Caco-2 (cell line): ENCODE measurements around the gene MYO5C. TPM values are rescaled to one million over a fixed set of nuclear protein-coding genes. Genes with fewer than 3 reads are reported as not detected.

Experiments used
- BruUV-seq: library from RNA; stranded (reverse); fragments of 400-500 nt; replicated peaks from 2 replicates; lab custom pipeline; 2021; lab: Mats Ljungman, UMichigan
- CTCF ChIA-PET: fragments of 300-600 bp; sonication (Branson Sonifier 250); formaldehyde crosslinking; loops from one replicate; lab custom pipeline; 2022; ENCODE audit warnings: antibody characterized with exemption; lab: Charles Lee
- POLR2A ChIA-PET: fragments of 300-600 bp; sonication (Branson Sonifier 250); formaldehyde crosslinking; loops from one replicate; lab custom pipeline; 2022; ENCODE audit warnings: antibody characterized with exemption; lab: Charles Lee
- DNase-seq, 2 experiments: peaks; one replicate each; pipeline versions ENCODE4 v3.0.0 to v3.0.0-alpha.2; 2020 to 2022
- H3K27me3 ChIP-seq: replicated peaks from 2 replicates; pipeline ENCODE4 v1.6.0; 2011; ENCODE audit warnings: low read length; ENCODE audit not compliant: control insufficient read depth, insufficient read depth
- H3K36me3 ChIP-seq: 2 replicates; pipeline ENCODE4 v1.5.1; 2011; ENCODE audit warnings: low read length; ENCODE audit not compliant: control insufficient read depth, insufficient read depth
- H3K4me1 ChIP-seq: fragments of 250-450 bp; sonication (Bioruptor Pico); 2 replicates; pipeline ENCODE4 v1.5.1; 2020; ENCODE audit warnings: mild to moderate bottlenecking
- H3K4me3 ChIP-seq: 2 replicates; pipeline ENCODE4 v1.5.1; 2011; ENCODE audit warnings: low read depth, mild to moderate bottlenecking, control low read depth, low read length
- H3K9me3 ChIP-seq: fragments of 250-450 bp; sonication (Bioruptor Pico); 2 replicates; pipeline ENCODE4 v1.5.1; 2020; ENCODE audit warnings: mild to moderate bottlenecking, moderate library complexity
- H3K27ac Mint-ChIP-seq: one replicate; pipeline ENCODE4 v1.8.0; 2022; ENCODE audit warnings: mixed read lengths; ENCODE audit not compliant: unreplicated experiment
- H3K27me3 Mint-ChIP-seq: one replicate; pipeline ENCODE4 v1.8.0; 2022; ENCODE audit warnings: mixed read lengths; ENCODE audit not compliant: insufficient read depth, unreplicated experiment
- H3K36me3 Mint-ChIP-seq: one replicate; pipeline ENCODE4 v1.8.0; 2022; ENCODE audit warnings: mild to moderate bottlenecking, mixed read lengths; ENCODE audit not compliant: insufficient read depth, unreplicated experiment
- H3K4me1 Mint-ChIP-seq: one replicate; pipeline ENCODE4 v1.8.0; 2022; ENCODE audit warnings: low read depth, mixed read lengths; ENCODE audit not compliant: unreplicated experiment
- H3K4me3 Mint-ChIP-seq: one replicate; pipeline ENCODE4 v1.8.0; 2022; ENCODE audit warnings: mild to moderate bottlenecking, moderate library complexity, mixed read lengths; ENCODE audit not compliant: unreplicated experiment
- H3K9me3 Mint-ChIP-seq: one replicate; pipeline ENCODE4 v1.8.0; 2022; ENCODE audit warnings: mixed read lengths; ENCODE audit not compliant: unreplicated experiment
- intact Hi-C: fragments of 100-400 bp; cut with micrococcal nuclease; formaldehyde crosslinking; loops from one replicate; pipeline ENCODE4 v1.10.0; 2022; ENCODE audit not compliant: unreplicated experiment
- total RNA-seq: library from RNA; stranded (reverse); gene quantifications from 2 replicates; pipeline ENCODE4 v1.2.3, GENCODE V29; 2022
- TF ChIP-seq, protein P1 (sequence below), 2 experiments: fragments of 200-600 bp in 1 of 2; IDR thresholded peaks; 1 replicate in 1 of 2; 2 replicates in 1 of 2; pipeline versions ENCODE4 v1.5.1 to v1.8.0; 2011 to 2022; ENCODE audit warnings: antibody characterized with exemption in 1 of 2, control low read depth in 1 of 2, inconsistent platforms in 1 of 2, low read depth in 1 of 2, low read length in 1 of 2, mild to moderate bottlenecking in 1 of 2, moderate library complexity in 1 of 2; ENCODE audit not compliant: insufficient read depth in 1 of 2, severe bottlenecking in 1 of 2, unreplicated experiment in 1 of 2

Gene MYO5C
- total RNA-seq, 1 experiment from 2014 or later = 33.5 TPM

DNA sequence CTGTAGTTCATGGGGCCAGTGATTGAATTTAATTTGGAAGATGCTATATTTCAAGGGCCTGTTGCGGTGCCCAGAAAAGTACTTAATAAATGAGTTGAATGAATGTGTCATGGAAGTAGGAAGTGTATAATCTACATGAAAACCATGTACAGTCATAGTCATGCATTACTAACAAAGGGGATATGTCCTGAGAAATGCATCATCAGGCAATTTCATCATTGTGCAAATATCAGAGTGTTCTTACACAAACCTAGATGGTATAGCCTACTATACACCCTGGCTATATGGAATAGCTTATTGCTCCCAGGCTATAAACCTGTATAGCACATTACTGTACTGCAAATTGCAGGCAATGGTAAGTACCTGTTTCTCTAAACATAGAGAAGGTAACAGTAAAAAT lies 10.7 kb upstream of the MYO5C start:
- no TSS peak for BruUV-seq
- H3K9me3 Mint-ChIP-seq = no peaks in the 10 kb centered on the region
- Histone ChIP-seq H3K36me3 (no peaks in the 10 kb centered on the region), H3K27me3 (no peaks in the 10 kb centered on the region), H3K4me3 (no peak overlapping the region), H3K9me3 (no peaks in the 10 kb centered on the region), H3K4me1 (peaks cover 5% of the 10 kb centered on the region; the same call in 1 of the 2 replicates)
- no peak for DNase-seq
- H3K27me3 Mint-ChIP-seq = no peaks in the 10 kb centered on the region
- CTCF ChIA-PET = no interaction called here
- no peak overlapping the region for H3K27ac Mint-ChIP-seq
- intact Hi-C loops = no loop called here
- TF ChIP-seq, protein P1, sequence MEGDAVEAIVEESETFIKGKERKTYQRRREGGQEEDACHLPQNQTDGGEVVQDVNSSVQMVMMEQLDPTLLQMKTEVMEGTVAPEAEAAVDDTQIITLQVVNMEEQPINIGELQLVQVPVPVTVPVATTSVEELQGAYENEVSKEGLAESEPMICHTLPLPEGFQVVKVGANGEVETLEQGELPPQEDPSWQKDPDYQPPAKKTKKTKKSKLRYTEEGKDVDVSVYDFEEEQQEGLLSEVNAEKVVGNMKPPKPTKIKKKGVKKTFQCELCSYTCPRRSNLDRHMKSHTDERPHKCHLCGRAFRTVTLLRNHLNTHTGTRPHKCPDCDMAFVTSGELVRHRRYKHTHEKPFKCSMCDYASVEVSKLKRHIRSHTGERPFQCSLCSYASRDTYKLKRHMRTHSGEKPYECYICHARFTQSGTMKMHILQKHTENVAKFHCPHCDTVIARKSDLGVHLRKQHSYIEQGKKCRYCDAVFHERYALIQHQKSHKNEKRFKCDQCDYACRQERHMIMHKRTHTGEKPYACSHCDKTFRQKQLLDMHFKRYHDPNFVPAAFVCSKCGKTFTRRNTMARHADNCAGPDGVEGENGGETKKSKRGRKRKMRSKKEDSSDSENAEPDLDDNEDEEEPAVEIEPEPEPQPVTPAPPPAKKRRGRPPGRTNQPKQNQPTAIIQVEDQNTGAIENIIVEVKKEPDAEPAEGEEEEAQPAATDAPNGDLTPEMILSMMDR (IDR thresholded peaks at IDR 0.05; ENCODE audit: insufficient read depth in 1 of 2, low read depth in 1 of 2, low read length in 1 of 2, severe bottlenecking in 1 of 2, unreplicated experiment in 1 of 2) = no peak
- POLR2A ChIA-PET = no interaction called here
- H3K4me3 Mint-ChIP-seq = no peak overlapping the region
- no peaks in the 10 kb centered on the region for H3K36me3 Mint-ChIP-seq
- H3K4me1 Mint-ChIP-seq = peaks cover 8% of the 10 kb centered on the region

DNA sequence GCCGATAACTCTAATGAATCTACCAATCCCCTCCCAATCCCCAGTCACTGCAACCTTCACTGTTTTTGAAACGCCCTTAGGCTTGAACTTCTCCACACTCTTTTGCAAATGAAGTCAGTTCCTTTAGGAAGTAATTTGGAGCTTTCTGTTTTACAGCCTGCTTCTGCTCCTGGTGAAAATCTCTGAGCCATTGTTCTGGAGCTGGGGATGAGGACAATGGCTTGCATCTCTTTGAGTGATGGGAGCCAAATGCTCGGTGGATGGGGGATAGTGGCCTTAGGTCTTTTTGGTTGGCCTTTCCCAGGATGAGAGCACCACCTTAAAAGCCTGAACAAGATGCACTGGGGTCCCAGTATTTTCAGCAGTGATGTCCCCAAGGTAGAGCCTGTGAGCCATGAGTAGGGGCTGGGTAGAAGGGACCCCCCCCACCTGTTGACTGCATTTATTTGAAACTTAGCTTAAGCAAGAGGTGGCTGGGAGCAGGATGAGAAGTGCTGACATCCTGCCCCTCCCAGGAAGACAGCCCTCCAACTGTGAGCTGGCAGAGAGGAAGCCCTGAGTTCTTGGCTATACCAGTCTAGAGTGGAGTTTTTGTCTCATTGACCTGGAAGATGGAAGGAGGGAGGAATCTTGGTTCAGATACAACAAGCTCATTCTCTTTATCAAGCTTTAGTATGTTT lies 7.6 kb upstream of the MYO5C start:
- no TSS peak for BruUV-seq
- Mint-ChIP-seq H3K27me3 (no peaks in the 10 kb centered on the region), H3K27ac (no peak overlapping the region), H3K4me3 (no peak overlapping the region), H3K4me1 (peaks cover 8% of the 10 kb centered on the region), H3K36me3 (no peaks in the 10 kb centered on the region), H3K9me3 (peaks cover 10% of the 10 kb centered on the region)
- Histone ChIP-seq H3K4me3 (no peak overlapping the region), H3K9me3 (no peaks in the 10 kb centered on the region), H3K27me3 (no peaks in the 10 kb centered on the region), H3K36me3 (no peaks in the 10 kb centered on the region), H3K4me1 (peaks cover 5% of the 10 kb centered on the region; the same call in 1 of the 2 replicates)
- TF ChIP-seq, protein P1 (IDR thresholded peaks at IDR 0.05; ENCODE audit: insufficient read depth in 1 of 2, low read depth in 1 of 2, low read length in 1 of 2, severe bottlenecking in 1 of 2, unreplicated experiment in 1 of 2) = no peak
- ChIA-PET CTCF (interaction anchor here (0.6 kb wide), 1 partner anchor 86 kb away, joined by 3 read pairs; no protein-coding TSS in a partner anchor), POLR2A (no interaction called here)
- DNase-seq = no peak
- intact Hi-C loops = no loop called here

DNA sequence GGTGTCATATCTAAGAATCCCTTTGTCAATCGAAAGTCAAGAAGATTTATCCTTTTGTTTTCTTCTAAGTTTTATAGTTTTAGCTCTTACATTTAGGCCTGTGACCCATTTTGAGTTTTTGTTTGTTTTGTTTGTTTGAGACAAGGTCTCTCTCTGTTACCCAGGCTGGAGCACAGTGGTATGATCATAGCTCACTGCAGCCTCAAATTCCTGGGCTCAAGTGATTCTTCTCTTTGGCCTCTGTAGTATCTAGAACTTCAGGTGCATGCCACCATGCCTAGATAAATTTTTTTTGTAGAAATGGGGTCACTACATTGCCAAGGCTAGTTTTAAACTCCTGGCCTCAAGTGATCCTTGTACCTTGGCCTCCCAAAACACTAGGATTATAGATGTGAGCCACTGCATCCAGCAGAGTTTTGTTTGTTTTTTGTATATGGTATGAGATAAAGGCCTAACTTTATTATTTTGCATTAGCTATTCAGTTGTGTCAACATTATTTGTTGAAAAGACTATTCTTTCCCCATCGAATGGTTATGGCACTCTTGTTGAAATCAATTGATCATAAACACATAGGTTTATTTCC lies 5.8 kb upstream of the MYO5C start:
- Mint-ChIP-seq H3K36me3 (no peaks in the 10 kb centered on the region), H3K9me3 (peaks cover 10% of the 10 kb centered on the region), H3K4me3 (no peak overlapping the region), H3K4me1 (peaks cover 8% of the 10 kb centered on the region), H3K27me3 (no peaks in the 10 kb centered on the region), H3K27ac (no peak overlapping the region)
- no peaks in the 10 kb centered on the region for H3K9me3 ChIP-seq
- TF ChIP-seq, protein P1 (IDR thresholded peaks at IDR 0.05; ENCODE audit: insufficient read depth in 1 of 2, low read depth in 1 of 2, low read length in 1 of 2, severe bottlenecking in 1 of 2, unreplicated experiment in 1 of 2) = no peak
- no peak overlapping the region for H3K4me3 ChIP-seq
- H3K36me3 ChIP-seq = no peaks in the 10 kb centered on the region
- ChIA-PET CTCF (no interaction called here), POLR2A (no interaction called here)
- H3K27me3 ChIP-seq = no peaks in the 10 kb centered on the region
- no peak for DNase-seq
- H3K4me1 ChIP-seq = peaks cover 5% of the 10 kb centered on the region; the same call in 1 of the 2 replicates
- BruUV-seq = no TSS peak
- intact Hi-C loops = no loop called here
